ENCODE results near the gene ERC1. TPM values are rescaled to one million over a fixed set of nuclear protein-coding genes. Genes with fewer than 3 reads are reported as not detected.

ERC1 gene
- total and polyA plus RNA-seq, 7 donors: 5.4 to 97.8 (median 34.6) TPM

DNA sequence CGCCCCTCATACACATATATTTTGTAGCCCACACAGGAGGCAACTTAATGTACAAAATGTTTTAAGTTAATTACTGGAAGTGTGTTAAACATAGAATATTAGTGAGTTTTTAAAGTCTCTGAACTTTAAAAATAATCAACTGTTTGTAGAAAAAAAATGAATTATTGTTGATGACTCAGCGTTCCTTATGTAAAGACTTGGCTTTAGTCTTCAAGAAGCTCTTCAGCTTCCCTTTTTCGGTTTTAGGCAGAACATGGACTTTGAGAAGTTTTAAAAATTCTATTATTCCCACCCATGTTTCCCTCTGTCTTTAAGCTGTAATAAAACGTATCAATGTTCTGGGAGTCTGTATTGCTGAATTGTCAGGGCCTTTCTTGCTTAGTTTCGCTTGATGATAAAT is 333.9 kb downstream of the ERC1 start:
- intact Hi-C loops (cut with DNase I): no loop called here
- no peak overlapping the region for H3K4me3 ChIP-seq
- H3K36me3 ChIP-seq: no peaks in the 10 kb centered on the region
- H3K27ac ChIP-seq: no peak overlapping the region
- H3K9me3 ChIP-seq: no peaks in the 10 kb centered on the region
- TF ChIP-seq POLR2AphosphoS5 (IDR thresholded peaks at IDR 0.05): no peak
- TF ChIP-seq, protein P1, sequence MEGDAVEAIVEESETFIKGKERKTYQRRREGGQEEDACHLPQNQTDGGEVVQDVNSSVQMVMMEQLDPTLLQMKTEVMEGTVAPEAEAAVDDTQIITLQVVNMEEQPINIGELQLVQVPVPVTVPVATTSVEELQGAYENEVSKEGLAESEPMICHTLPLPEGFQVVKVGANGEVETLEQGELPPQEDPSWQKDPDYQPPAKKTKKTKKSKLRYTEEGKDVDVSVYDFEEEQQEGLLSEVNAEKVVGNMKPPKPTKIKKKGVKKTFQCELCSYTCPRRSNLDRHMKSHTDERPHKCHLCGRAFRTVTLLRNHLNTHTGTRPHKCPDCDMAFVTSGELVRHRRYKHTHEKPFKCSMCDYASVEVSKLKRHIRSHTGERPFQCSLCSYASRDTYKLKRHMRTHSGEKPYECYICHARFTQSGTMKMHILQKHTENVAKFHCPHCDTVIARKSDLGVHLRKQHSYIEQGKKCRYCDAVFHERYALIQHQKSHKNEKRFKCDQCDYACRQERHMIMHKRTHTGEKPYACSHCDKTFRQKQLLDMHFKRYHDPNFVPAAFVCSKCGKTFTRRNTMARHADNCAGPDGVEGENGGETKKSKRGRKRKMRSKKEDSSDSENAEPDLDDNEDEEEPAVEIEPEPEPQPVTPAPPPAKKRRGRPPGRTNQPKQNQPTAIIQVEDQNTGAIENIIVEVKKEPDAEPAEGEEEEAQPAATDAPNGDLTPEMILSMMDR (IDR thresholded peaks at IDR 0.05): no peak
- no peak for TF ChIP-seq EP300 (IDR thresholded peaks at IDR 0.05)
- no peak for TF ChIP-seq POLR2A (IDR thresholded peaks at IDR 0.05)
- H3K4me1 ChIP-seq: peaks cover 0 to under 1% (median 0%) of the 10 kb centered on the region in 4 donors
- 69 to 89% methylated on average over 5 of the region's 5 CpGs for WGBS, 2 donors
- H3K27me3 ChIP-seq: no peaks in the 10 kb centered on the region
- no peak for DNase-seq

DNA sequence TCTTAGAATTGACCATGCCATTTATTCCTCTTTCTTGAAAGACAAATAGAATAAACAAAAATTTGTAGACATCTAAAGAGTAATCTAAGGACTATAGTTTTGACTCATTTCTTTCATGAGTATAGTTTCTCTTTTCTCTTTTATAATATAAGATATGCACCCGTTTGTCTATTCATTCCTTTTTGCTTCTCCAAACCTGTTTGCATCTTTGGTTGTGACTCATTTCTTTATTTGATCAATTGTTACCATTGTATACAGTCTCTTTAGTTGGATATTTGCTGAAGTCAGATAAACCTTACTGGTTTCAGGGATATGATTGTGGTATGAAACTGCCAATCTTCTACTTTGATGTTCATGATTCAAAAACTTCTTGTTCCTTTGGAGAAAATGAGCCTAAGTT is 334.6 kb downstream of the ERC1 start:
- TF ChIP-seq EP300 (IDR thresholded peaks at IDR 0.05) (no peak), POLR2A (IDR thresholded peaks at IDR 0.05) (no peak), POLR2AphosphoS5 (IDR thresholded peaks at IDR 0.05) (no peak)
- TF ChIP-seq, protein P1 (IDR thresholded peaks at IDR 0.05): no peak
- intact Hi-C loops (cut with DNase I): no loop called here
- DNase-seq: no peak
- no peaks in the 10 kb centered on the region for H3K27me3 ChIP-seq
- no peak overlapping the region for H3K4me3 ChIP-seq
- WGBS, 2 donors: 36 to 70% methylated on average over 1 of the region's 1 CpG
- no peaks in the 10 kb centered on the region for H3K36me3 ChIP-seq
- no peaks in the 10 kb centered on the region for H3K9me3 ChIP-seq
- no peak overlapping the region for H3K27ac ChIP-seq
- no peaks in the 10 kb centered on the region for H3K4me1 ChIP-seq

DNA sequence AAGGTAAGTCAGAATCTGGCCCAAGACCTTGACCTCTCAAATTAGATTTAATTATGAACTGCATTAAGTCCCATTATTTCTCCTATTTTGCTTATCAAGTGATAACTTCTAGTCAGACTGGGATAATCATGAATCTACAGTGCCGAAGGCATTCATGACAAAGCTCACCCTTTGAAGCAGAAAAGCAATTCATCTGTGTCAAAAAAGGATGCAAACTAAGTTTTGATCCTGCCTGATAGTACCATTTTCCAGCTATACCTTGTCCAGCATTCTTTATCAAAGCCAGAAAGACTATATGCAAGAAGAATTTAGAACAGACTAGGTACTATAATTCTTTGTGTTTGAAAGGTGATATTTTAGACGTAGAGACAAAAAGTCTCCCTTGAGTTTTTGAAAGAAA is 335.2 kb downstream of the ERC1 start:
- no peak for DNase-seq
- Histone ChIP-seq H3K9me3 (no peaks in the 10 kb centered on the region), H3K4me3 (no peak overlapping the region), H3K36me3 (no peaks in the 10 kb centered on the region), H3K27ac (no peak overlapping the region), H3K4me1 (no peaks in the 10 kb centered on the region), H3K27me3 (no peaks in the 10 kb centered on the region)
- TF ChIP-seq EP300 (IDR thresholded peaks at IDR 0.05): no peak
- TF ChIP-seq POLR2A (IDR thresholded peaks at IDR 0.05): no peak
- intact Hi-C loops (cut with DNase I): no loop called here
- WGBS, 2 donors: 97 to 98% methylated on average over 2 of the region's 2 CpGs

DNA sequence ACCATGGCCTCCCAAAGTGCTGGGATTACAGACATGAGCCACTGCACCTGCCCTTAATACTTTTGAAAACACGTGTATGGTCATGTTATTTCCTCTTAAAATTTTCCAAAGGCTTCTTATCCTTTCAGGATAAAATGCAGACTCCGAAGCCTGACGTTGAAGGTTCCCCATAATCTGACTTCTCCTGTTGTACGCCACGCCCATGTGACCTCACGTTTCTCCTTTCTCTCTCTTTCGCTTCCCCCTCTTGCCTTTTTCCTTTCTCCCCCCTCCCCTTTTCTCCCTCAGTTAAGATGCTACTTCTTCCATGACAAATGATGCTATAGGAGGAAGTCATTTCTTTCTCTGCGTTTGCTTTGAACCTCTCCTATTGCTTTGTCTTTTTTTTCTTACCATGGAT is 337.4 kb downstream of the ERC1 start:
- Histone ChIP-seq H3K27me3 (no peaks in the 10 kb centered on the region), H3K4me3 (no peak overlapping the region), H3K9me3 (no peaks in the 10 kb centered on the region), H3K36me3 (no peaks in the 10 kb centered on the region), H3K4me1 (no peaks in the 10 kb centered on the region), H3K27ac (no peak overlapping the region)
- 79 to 88% methylated on average over 8 of the region's 8 CpGs for WGBS, 2 donors
- DNase-seq: peak; percentile 70
- no peak for TF ChIP-seq POLR2AphosphoS5 (IDR thresholded peaks at IDR 0.05)
- no peak for TF ChIP-seq EP300 (IDR thresholded peaks at IDR 0.05)
- TF ChIP-seq POLR2A (IDR thresholded peaks at IDR 0.05): no peak
- TF ChIP-seq, protein P1 (IDR thresholded peaks at IDR 0.05): no peak
- intact Hi-C loops (cut with DNase I): no loop called here

DNA sequence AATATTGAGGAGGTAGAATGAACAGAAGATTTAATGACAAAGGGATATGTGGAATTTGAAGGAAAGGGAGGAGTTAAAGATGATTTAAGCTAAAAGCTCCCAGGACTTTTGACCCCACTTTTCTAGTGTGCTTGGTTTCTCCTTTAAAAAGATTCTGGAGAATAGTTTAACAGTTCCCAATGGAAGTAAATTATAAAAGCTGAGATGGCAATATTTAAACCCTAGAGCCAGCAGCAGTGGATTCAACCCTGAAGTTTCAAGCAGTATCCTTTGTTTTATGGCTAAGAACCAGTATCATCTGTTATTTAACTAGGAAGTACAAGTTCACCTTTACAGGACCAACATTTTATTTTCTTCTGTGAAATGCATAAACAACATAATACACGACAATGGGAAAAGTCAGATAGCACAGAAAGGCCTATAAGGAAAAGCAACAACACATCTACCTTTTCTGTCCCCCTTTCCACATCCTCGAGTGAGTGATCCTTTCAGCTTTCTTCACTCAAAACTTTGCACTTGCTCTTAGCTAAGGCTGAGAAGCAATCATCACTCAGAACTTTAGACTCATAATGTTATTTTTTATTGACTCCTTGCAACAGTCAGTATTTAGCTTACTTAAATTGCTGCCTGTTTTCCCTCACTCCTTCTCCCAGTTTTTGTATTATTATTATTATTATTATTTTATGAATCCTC is 338.9 kb downstream of the ERC1 start:
- Histone ChIP-seq H3K9me3 (no peaks in the 10 kb centered on the region), H3K36me3 (no peaks in the 10 kb centered on the region), H3K4me1 (no peaks in the 10 kb centered on the region), H3K27ac (no peak overlapping the region), H3K27me3 (no peaks in the 10 kb centered on the region), H3K4me3 (no peak overlapping the region)
- intact Hi-C loops (cut with DNase I): no loop called here
- no peak for DNase-seq
- WGBS, 2 donors: 25 to 72% methylated on average over 2 of the region's 2 CpGs
- TF ChIP-seq EP300 (IDR thresholded peaks at IDR 0.05) (no peak), POLR2AphosphoS5 (IDR thresholded peaks at IDR 0.05) (no peak), POLR2A (IDR thresholded peaks at IDR 0.05) (no peak)
- TF ChIP-seq, protein P1 (IDR thresholded peaks at IDR 0.05): no peak
